ELF-1 (cell line): Measurements from ENCODE around the gene EXD3.

Source experiments
- DNase-seq: peaks from one replicate; pipeline ENCODE4 v3.0.0-alpha.2; 2016; ENCODE audit warnings: low read depth, low spot score

The EXD3 gene

GRCh38 chr9:137306066-137306849 is 116.7 kb downstream of the EXD3 start:
- no peak for DNase-seq

GRCh38 chr9:137305798-137306065 is 117.2 kb downstream of the EXD3 start:
- no peak for DNase-seq

- peak; percentile 83 for DNase-seq
Measured at GRCh38 chr9:137305060-137305797, 117.7 kb downstream of the EXD3 start.

GRCh38 chr9:137304383-137305059 is 118.4 kb downstream of the EXD3 start:
- no peak for DNase-seq

GRCh38 chr9:137303893-137304382 is 119.0 kb downstream of the EXD3 start:
- DNase-seq, result no peak

GRCh38 chr9:137303151-137303892 is 119.6 kb downstream of the EXD3 start:
- no peak for DNase-seq

GRCh38 chr9:137302449-137303150 is 120.4 kb downstream of the EXD3 start:
- DNase-seq, result peak; percentile 83

- peak; percentile 77 for DNase-seq
Measured at GRCh38 chr9:137302118-137302448, 120.9 kb downstream of the EXD3 start, which contains the start of gene NRARP. Gene NRARP (minus strand): TSS chr9:137302271. CDS start chr9:137301928, 343 bp downstream.

- peak; percentile 82 for DNase-seq
Measured at GRCh38 chr9:137301081-137301947, 121.6 kb downstream of the EXD3 start.

GRCh38 chr9:137300567-137301080 is 122.3 kb downstream of the EXD3 start:
- no peak for DNase-seq

GRCh38 chr9:137299938-137300337 is 123.0 kb downstream of the EXD3 start:
- no peak for DNase-seq

GRCh38 chr9:137299203-137299565 is 123.8 kb downstream of the EXD3 start:
- no peak for DNase-seq

- no peak for DNase-seq
Measured at GRCh38 chr9:137298401-137299202, 124.4 kb downstream of the EXD3 start.

- DNase-seq, result no peak
Measured at GRCh38 chr9:137297966-137298365, 125.0 kb downstream of the EXD3 start.

GRCh38 chr9:137296670-137297664 is 126.0 kb downstream of the EXD3 start:
- DNase-seq, result no peak

- DNase-seq, result no peak
Measured at GRCh38 chr9:137295849-137296669, 126.9 kb downstream of the EXD3 start.

GRCh38 chr9:137295238-137295811 is 127.6 kb downstream of the EXD3 start:
- DNase-seq, result no peak
